Skeletal muscle tissue (tissue), 4 donors: Measurements from ENCODE around the gene CLASP1. TPM values are rescaled to one million over a fixed set of nuclear protein-coding genes. Genes with fewer than 3 reads are reported as not detected.

Experiments used
- H3K27ac ChIP-seq: one replicate; pipeline ENCODE4 v1.7.0; 2013; ENCODE audit warnings: mild to moderate bottlenecking, low read depth, low read length, inconsistent platforms
- H3K27me3 ChIP-seq, 3 donors: one replicate each; pipeline ENCODE4 v1.7.0; 2013; ENCODE audit warnings: low read length in 3 of 3; ENCODE audit not compliant: control insufficient read depth in 3 of 3, insufficient read depth in 3 of 3
- H3K36me3 ChIP-seq, 3 donors: one replicate each; pipeline ENCODE4 v1.7.0; 2013; ENCODE audit warnings: low read length in 3 of 3; ENCODE audit not compliant: control insufficient read depth in 3 of 3, insufficient read depth in 3 of 3
- H3K4me1 ChIP-seq, 3 donors: one replicate each; pipeline ENCODE4 v1.7.0; 2013; ENCODE audit warnings: low read length in 3 of 3, mild to moderate bottlenecking in 3 of 3; ENCODE audit not compliant: control insufficient read depth in 3 of 3, insufficient read depth in 3 of 3
- H3K4me3 ChIP-seq, 3 donors: one replicate each; pipeline ENCODE4 v1.7.0; 2013; ENCODE audit warnings: low read length in 3 of 3
- H3K9ac ChIP-seq, 3 donors: one replicate each; pipeline ENCODE4 v1.7.0; 2013; ENCODE audit warnings: low read length in 3 of 3, mild to moderate bottlenecking in 3 of 3, moderate library complexity in 2 of 3, low read depth in 1 of 3
- H3K9me3 ChIP-seq, 3 donors: one replicate each; pipeline ENCODE4 v1.7.0; 2013; ENCODE audit warnings: low read length in 3 of 3; ENCODE audit not compliant: control insufficient read depth in 3 of 3
- total RNA-seq: library from RNA; depleted of rRNA; stranded (reverse); fragments of >200 nt; gene quantifications from one replicate; pipeline ENCODE4 v1.2.3, GENCODE V29; 2014
- donor health status: Osteomylitis.

The CLASP1 gene
- total RNA-seq, 1 donor from 2014 or later, result 74.1 TPM

GRCh38 chr2:121368155-121368554 is 281.1 kb downstream of the CLASP1 start:
- Histone ChIP-seq H3K9me3 (no peaks in the 10 kb centered on the region), H3K27me3 (no peaks in the 10 kb centered on the region), H3K27ac (no peak overlapping the region), H3K9ac (no peak overlapping the region), H3K4me1 (peaks cover 0 to 10% (median 10%) of the 10 kb centered on the region in 3 donors), H3K4me3 (no peak overlapping the region), H3K36me3 (peaks cover 24 to 69% (median 44%) of the 10 kb centered on the region in 3 donors)

DNA sequence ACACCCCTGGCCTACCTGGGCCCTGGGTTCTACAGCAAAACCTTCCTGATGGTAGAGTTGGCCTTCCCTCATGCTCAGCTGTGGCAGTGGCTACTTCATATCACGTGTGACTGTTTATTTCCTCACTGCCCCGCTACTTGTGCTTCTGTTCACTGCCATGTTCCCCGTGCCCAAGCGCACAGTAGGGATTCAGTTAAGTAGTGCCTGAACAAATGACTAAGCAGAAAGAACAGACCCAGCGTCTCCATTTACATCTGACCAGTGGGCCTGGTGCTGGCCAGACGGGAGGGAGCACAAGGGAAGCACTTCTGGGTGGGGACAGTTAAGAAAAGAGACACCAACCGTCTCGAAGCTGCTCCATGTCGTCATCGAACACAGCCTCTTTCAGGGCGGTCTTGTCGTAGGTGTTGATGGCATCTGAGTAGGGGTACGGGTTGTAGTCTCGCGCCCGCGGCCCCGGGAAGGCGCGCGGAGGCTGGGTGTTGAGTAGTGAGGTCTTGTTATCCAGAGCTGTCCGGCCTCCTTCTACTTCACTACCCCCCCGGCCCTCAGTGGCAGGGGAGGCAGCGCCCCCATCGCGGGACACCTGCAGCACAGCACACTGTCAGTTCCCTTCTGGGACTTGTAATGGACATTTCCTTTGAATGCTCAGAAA is 281.9 kb downstream of the CLASP1 start:
- H3K9me3 ChIP-seq, result no peaks in the 10 kb centered on the region
- no peaks in the 10 kb centered on the region for H3K27me3 ChIP-seq
- no peak overlapping the region for H3K4me3 ChIP-seq
- no peak overlapping the region for H3K9ac ChIP-seq
- no peak overlapping the region for H3K27ac ChIP-seq
- H3K4me1 ChIP-seq, result peaks cover 0 to 17% (median 15%) of the 10 kb centered on the region in 3 donors
- peaks cover 27 to 71% (median 48%) of the 10 kb centered on the region in 3 donors for H3K36me3 ChIP-seq

DNA sequence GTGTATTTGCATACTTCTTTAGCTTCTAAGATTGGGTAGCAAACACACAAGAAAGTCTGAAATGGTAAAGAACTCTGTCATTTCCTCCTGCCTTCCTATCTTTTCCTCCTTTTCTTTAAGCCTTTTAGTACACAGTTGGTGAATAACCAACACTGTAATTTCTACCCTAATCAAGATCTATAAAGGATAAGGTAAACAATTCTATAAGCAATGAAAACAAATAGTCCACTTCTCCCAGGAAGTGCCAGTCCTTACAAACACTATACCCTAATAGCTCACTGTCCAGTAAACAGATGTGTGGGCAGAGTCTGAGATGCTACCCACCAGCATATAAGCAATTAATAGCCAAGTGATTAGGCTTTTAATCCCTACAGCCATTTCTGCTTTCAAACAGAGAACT is 283.2 kb downstream of the CLASP1 start:
- Histone ChIP-seq H3K4me1 (peaks cover 4 to 21% (median 19%) of the 10 kb centered on the region in 3 donors), H3K36me3 (peaks cover 37 to 75% (median 51%) of the 10 kb centered on the region in 3 donors), H3K9me3 (no peaks in the 10 kb centered on the region), H3K4me3 (no peak overlapping the region), H3K27me3 (no peaks in the 10 kb centered on the region), H3K9ac (no peak overlapping the region), H3K27ac (no peak overlapping the region)

GRCh38 chr2:121365061-121365460 is 284.2 kb downstream of the CLASP1 start:
- no peaks in the 10 kb centered on the region for H3K27me3 ChIP-seq
- peaks cover 37 to 71% (median 51%) of the 10 kb centered on the region in 3 donors for H3K36me3 ChIP-seq
- no peak overlapping the region for H3K27ac ChIP-seq
- H3K9ac ChIP-seq, result no peak overlapping the region
- H3K9me3 ChIP-seq, result no peaks in the 10 kb centered on the region
- H3K4me1 ChIP-seq, result peaks cover 7 to 24% (median 20%) of the 10 kb centered on the region in 3 donors
- H3K4me3 ChIP-seq, result no peak overlapping the region

GRCh38 chr2:121363632-121364420 is 285.4 kb downstream of the CLASP1 start:
- Histone ChIP-seq H3K9me3 (no peaks in the 10 kb centered on the region), H3K27me3 (no peaks in the 10 kb centered on the region), H3K27ac (peak overlapping the region; percentile 43), H3K36me3 (peaks cover 37 to 68% (median 54%) of the 10 kb centered on the region in 3 donors), H3K4me3 (no peak overlapping the region), H3K9ac (no peak overlapping the region), H3K4me1 (peaks cover 7 to 28% (median 26%) of the 10 kb centered on the region in 3 donors)

- Histone ChIP-seq H3K9me3 (no peaks in the 10 kb centered on the region), H3K36me3 (peaks cover 37 to 64% (median 60%) of the 10 kb centered on the region in 3 donors), H3K27ac (peak overlapping the region; percentile 43), H3K9ac (no peak overlapping the region), H3K4me3 (no peak overlapping the region), H3K27me3 (no peaks in the 10 kb centered on the region), H3K4me1 (peaks cover 9 to 28% (median 26%) of the 10 kb centered on the region in 3 donors)
These were observed 286.5 kb downstream of the CLASP1 start for GRCh38 chr2:121362774-121363173.

GRCh38 chr2:121362226-121362625 is 287.0 kb downstream of the CLASP1 start:
- H3K9ac ChIP-seq, result no peak overlapping the region
- no peak overlapping the region for H3K27ac ChIP-seq
- no peaks in the 10 kb centered on the region for H3K27me3 ChIP-seq
- H3K36me3 ChIP-seq, result peaks cover 37 to 66% (median 63%) of the 10 kb centered on the region in 3 donors
- H3K4me1 ChIP-seq, result peaks cover 9 to 28% (median 26%) of the 10 kb centered on the region in 3 donors
- H3K4me3 ChIP-seq, result no peak overlapping the region
- no peaks in the 10 kb centered on the region for H3K9me3 ChIP-seq

DNA sequence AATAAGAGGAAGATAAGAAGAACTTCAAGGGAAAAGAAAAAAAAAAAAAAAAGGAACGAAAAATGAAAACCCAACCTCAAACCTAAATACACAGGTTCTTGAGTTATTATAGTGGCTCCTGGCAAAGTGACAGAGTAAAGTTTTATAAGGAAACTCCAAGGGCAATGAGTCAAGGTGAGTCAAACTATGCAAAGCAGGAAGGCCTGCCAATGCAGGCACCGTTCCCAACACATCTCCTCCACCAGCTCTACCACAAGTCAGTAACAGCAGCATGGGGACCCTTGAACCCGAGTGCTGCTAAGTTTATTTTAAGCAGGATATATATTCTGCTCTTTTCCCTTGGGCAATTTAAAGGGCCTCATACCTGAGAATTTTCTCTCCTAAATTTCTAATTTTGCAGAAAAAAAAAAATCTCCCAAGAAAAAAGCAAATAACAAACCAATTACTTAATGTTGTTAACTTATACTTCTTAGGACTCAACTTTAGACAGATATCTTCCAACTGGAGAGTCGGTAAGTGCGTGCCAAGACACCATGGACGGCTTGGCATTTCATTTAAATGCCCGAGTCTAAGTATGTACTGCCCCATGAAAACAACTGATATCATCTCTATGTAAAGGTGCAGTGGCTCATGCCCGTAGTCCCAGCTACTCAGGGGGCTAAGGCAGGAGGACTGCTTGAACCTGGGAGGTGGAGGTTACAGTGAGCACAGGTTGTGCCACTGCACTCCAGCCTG is 288.5 kb downstream of the CLASP1 start:
- H3K36me3 ChIP-seq, result peaks cover 36 to 61% (median 53%) of the 10 kb centered on the region in 3 donors
- no peaks in the 10 kb centered on the region for H3K27me3 ChIP-seq
- peak overlapping the region; percentile 4 for H3K27ac ChIP-seq
- no peak overlapping the region for H3K9ac ChIP-seq
- H3K9me3 ChIP-seq, result no peaks in the 10 kb centered on the region
- no peak overlapping the region for H3K4me3 ChIP-seq
- H3K4me1 ChIP-seq, result peaks cover 9 to 33% (median 28%) of the 10 kb centered on the region in 3 donors

GRCh38 chr2:121359716-121360565 is 289.3 kb downstream of the CLASP1 start:
- peaks cover 32 to 53% (median 50%) of the 10 kb centered on the region in 3 donors for H3K36me3 ChIP-seq
- H3K9me3 ChIP-seq, result no peaks in the 10 kb centered on the region
- no peaks in the 10 kb centered on the region for H3K27me3 ChIP-seq
- H3K4me3 ChIP-seq, result no peak overlapping the region
- no peak overlapping the region for H3K9ac ChIP-seq
- peaks cover 13 to 36% (median 32%) of the 10 kb centered on the region in 3 donors for H3K4me1 ChIP-seq
- no peak overlapping the region for H3K27ac ChIP-seq
